SH-SY5Y (cell line): ENCODE measurements around the gene RAB11B.

Experiments
- GATA2 ChIP-seq: IDR thresholded peaks from 2 replicates; pipeline ENCODE4 v1.6.1; 2011; ENCODE audit warnings: mild to moderate bottlenecking, low read depth, low read length
- GATA3 ChIP-seq: IDR thresholded peaks from 2 replicates; pipeline ENCODE4 v1.6.1; 2011; ENCODE audit warnings: low read depth, mild to moderate bottlenecking, low read length, moderate library complexity

The RAB11B gene

GRCh38 chr19:8393192-8393870 lies 3.2 kb downstream of the RAB11B start:
- TF ChIP-seq GATA3: no peak
- no peak for TF ChIP-seq GATA2

GRCh38 chr19:8393871-8394250 lies 3.7 kb downstream of the RAB11B start:
- no peak for TF ChIP-seq GATA2
- TF ChIP-seq GATA3: no peak

- TF ChIP-seq GATA2 (no peak), GATA3 (no peak)
These were observed 5.5 kb downstream of the RAB11B start for GRCh38 chr19:8395621-8396082.

GRCh38 chr19:8396185-8396562 lies 6.0 kb downstream of the RAB11B start:
- no peak for TF ChIP-seq GATA3
- TF ChIP-seq GATA2: no peak

GRCh38 chr19:8396563-8397203 lies 6.5 kb downstream of the RAB11B start:
- TF ChIP-seq GATA3 (no peak), GATA2 (no peak)

GRCh38 chr19:8397271-8397670 lies 7.1 kb downstream of the RAB11B start:
- TF ChIP-seq GATA2: no peak
- no peak for TF ChIP-seq GATA3

GRCh38 chr19:8397746-8398310 lies 7.7 kb downstream of the RAB11B start:
- no peak for TF ChIP-seq GATA2
- TF ChIP-seq GATA3: no peak

- TF ChIP-seq GATA2 (no peak), GATA3 (no peak)
These were observed 8.2 kb downstream of the RAB11B start for GRCh38 chr19:8398311-8398771.

GRCh38 chr19:8399681-8400188 lies 9.6 kb downstream of the RAB11B start:
- TF ChIP-seq GATA3 (no peak), GATA2 (no peak)

- TF ChIP-seq GATA2 (no peak), GATA3 (no peak)
These were observed 11.8 kb downstream of the RAB11B start for GRCh38 chr19:8401981-8402411.

- TF ChIP-seq GATA3 (no peak), GATA2 (no peak)
These were observed 13.1 kb downstream of the RAB11B start for GRCh38 chr19:8403098-8403819.

- TF ChIP-seq GATA3: no peak
These were observed 13.6 kb downstream of the RAB11B start for GRCh38 chr19:8403820-8404109.

- TF ChIP-seq GATA3 (no peak), GATA2 (no peak)
These were observed 14.4 kb downstream of the RAB11B start for GRCh38 chr19:8404391-8405151.
